Upper lobe of left lung (tissue), 4 donors: Measurements from ENCODE around the gene KLHL9.

Source experiments
- POLR2AphosphoS5 ChIP-seq, 2 donors: sonication (generic); formaldehyde crosslinking; IDR thresholded peaks; one replicate each; pipeline ENCODE4 v1.5.1; 2017; ENCODE audit warnings: antibody characterized with exemption in 2 of 2
- TF ChIP-seq, protein P1 (sequence below), 6 experiments: fragments of 450-650 bp in 4 of 6; fragments of 200-600 bp in 2 of 6; sonication (generic) in 2 of 6; IDR thresholded peaks; one replicate each; pipeline ENCODE4 v1.5.1; 2016 to 2019; ENCODE audit warnings: antibody characterized with exemption in 6 of 6

DNA sequence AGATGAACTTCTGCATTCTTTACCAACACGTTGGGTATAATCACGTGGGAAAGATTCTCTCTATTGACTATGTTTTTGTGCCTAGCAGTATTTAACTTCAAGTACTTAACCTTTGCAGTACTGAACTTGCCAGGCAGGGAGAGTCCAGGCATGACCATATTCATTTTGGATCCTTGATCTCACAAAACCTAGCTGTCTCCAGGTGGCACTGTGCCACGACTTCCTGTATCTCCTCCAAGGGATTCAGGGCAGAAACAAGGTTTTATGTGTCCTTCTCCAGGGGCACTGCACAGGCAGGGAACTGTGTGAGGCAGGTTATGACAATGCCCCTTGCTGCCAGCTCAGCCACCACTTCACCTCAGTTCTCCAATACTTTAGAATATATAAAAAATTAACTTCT, 18.3 kb downstream of the KLHL9 start:
- TF ChIP-seq, protein P1, sequence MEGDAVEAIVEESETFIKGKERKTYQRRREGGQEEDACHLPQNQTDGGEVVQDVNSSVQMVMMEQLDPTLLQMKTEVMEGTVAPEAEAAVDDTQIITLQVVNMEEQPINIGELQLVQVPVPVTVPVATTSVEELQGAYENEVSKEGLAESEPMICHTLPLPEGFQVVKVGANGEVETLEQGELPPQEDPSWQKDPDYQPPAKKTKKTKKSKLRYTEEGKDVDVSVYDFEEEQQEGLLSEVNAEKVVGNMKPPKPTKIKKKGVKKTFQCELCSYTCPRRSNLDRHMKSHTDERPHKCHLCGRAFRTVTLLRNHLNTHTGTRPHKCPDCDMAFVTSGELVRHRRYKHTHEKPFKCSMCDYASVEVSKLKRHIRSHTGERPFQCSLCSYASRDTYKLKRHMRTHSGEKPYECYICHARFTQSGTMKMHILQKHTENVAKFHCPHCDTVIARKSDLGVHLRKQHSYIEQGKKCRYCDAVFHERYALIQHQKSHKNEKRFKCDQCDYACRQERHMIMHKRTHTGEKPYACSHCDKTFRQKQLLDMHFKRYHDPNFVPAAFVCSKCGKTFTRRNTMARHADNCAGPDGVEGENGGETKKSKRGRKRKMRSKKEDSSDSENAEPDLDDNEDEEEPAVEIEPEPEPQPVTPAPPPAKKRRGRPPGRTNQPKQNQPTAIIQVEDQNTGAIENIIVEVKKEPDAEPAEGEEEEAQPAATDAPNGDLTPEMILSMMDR (IDR thresholded peaks at IDR 0.05), result no peak
- no peak for TF ChIP-seq POLR2AphosphoS5 (IDR thresholded peaks at IDR 0.05)
